Measurements from ENCODE around the gene ZFP92.
"Not testable (repeated sequence)": the region's sequence is repeated elsewhere in the genome, so short reads cannot be mapped to it uniquely, and the experiment has no call there.

The ZFP92 gene
- 1.3 to 17.5 (median 8.4) reads per million in 17 experiments for total RNA-seq

DNA sequence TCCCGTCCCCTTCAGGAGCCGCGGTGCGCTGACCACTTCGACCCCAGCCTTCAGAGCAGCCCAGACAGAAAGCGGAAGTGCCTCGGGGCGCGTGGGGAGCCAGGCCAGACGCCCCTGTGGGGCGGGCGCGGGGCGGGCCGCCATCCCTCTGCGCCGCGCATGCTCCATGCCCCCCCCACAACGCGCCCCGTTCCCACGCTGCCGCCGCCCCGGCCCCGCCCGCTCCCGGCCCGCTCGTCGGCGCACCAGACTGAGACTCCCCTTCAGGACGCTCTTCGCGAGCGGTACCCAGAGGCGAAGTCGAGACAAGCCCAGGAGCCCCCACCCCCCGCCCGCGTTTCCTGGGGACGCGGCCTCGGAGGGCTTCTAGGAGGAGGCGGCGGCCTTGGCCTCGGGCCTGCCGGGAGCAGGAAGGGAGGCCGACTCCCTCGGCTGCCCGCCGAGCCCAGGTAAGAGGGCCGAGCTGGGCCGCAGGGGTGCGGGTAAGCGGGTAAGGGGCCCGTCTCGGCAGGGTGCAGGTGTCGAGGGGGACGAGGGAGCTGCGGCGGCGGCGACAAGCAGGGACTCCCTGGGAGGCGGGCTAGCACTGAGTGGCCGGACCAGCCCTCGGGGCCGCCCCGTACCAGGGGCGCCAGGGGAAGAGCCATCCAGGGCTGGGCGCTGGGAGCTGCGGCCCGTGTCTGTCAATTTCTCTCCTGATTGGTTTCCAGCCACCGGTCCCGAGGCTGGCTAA, at the start of gene ZFP92:
Gene ZFP92, plus strand, starts transcription at position 218 of the 733 bp plus-strand sequence. CDS start 6,851 bp downstream, outside the sequence.
- DNase-seq: peak; percentile 56 to 88 (median 72)

GRCh38 chrX:153361781-153362397, 49.4 kb upstream of the ZFP92 start:
- no peak for DNase-seq

- no peak for DNase-seq
These were observed 45.6 kb upstream of the ZFP92 start for GRCh38 chrX:153365670-153366069.

DNA sequence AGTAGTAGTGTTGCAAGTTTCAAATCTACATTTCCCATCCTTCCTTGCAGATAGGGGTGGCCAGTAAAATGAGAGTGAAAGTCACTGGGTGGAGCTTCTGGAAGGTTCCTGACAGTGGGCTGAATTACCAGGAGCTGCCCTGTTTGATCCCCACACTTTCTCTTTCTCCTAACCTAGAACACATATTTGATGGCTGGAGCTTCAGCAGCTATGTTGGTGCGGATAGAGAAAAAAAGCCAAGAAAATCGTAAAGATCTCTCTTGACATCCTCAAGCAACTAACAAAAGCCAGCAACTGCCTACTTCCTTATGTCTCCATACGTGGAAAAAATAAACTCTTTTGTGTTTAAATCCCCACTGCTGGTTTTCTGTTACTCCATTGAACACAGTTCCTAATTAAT, 45.2 kb upstream of the ZFP92 start:
- no peak for DNase-seq

GRCh38 chrX:153366878-153367538, 44.3 kb upstream of the ZFP92 start:
- DNase-seq: no peak

GRCh38 chrX:153370293-153371055, 40.8 kb upstream of the ZFP92 start:
- no peak for DNase-seq

DNA sequence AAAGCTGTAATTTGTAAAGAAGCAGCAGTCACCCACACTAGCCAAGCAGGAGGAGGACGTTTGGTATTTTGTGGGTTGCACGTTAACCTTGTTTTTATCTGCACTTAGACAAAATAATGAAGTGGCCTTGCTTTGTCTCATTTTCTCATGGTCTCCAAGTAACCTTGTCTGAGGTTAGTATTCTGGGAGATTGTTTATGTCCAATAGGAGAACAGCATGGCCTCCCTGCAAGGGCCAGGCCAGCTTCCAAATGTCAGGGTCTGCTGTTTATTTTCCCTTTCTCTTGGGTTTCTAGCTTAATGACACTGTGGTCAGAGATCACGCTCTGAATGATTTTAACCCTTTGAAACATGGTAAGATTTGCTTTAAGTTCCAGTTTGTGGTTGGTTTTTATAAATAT, 40.0 kb upstream of the ZFP92 start:
- DNase-seq: no peak

DNA sequence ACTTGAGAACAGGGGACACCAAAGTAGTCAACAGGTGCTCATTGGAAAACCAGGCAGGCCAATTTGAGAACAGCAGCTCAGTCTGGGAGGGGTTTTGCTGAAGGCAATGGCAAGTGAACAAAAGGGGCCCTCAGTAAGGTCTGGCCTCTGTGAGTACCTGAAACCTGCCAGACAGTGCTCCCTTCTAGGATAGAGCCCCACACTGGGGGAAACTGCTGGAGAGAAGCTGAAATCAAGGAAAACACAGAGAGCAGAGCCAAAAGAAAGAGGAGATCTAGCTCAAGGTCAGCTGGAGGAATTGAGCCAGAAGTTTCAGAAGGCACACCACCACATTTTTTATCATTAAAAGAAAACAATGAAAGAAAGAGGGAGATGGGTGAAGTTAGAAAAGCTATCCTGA, 38.3 kb upstream of the ZFP92 start:
- DNase-seq: no peak

DNA sequence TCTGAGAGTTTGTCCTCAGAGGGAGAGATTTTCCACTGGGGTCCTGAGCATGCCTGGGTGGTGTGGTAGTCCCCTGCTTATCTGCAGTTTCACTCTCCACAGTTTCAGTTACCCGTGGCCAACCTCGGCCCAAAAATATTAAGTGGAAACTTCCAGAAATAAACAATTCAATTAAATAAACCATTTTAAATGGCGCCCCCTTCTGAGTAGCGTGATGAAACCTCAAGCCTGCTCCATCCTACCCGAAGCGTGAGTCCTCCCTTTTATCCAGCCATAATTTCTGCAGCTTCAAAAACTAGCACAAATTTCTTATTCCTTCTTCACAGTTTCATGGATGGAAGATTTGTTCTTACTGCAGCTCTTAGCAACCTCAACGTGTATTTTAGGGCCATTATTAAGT, 36.8 kb upstream of the ZFP92 start:
- DNase-seq: no peak

DNA sequence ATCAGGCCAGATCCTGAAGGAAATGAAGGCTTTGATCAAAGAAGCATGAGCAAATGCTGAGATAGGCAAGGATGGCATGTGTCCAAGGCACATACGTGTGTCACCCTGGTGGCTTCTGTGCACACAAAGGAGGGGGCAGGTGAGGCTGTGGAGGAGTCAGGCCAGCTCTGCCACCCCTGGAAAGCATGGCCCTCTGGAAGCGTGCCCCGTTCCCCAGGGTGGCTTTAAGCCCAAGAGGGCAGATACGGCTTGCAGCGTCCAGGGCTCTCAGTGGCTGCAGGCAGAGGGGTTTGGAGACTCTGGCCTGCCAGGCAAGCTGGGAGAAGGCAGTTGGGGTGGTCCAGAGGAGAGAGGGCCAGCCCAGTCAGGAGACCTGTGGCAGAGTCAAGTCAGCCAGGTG, 35.7 kb upstream of the ZFP92 start:
- no peak for DNase-seq

DNA sequence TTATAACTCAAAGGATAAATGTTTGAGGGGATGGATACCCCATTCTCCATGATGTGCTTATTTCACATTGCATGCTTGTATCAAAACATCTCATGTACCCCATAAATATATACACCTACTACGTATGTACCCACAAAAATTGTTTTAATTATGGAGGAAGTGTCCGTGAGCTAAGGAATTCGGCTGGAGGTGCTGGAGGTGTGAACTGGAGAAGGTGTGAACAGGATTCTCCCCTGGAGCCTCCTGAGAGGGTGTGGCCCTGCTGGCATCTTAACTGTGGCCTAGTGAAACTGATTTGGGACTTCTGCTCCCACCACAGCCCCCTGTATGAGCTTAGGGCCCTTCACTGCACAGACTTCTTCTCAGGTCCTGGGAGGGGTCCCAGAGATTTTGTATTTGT, 33.5 kb upstream of the ZFP92 start:
- no peak for DNase-seq

DNA sequence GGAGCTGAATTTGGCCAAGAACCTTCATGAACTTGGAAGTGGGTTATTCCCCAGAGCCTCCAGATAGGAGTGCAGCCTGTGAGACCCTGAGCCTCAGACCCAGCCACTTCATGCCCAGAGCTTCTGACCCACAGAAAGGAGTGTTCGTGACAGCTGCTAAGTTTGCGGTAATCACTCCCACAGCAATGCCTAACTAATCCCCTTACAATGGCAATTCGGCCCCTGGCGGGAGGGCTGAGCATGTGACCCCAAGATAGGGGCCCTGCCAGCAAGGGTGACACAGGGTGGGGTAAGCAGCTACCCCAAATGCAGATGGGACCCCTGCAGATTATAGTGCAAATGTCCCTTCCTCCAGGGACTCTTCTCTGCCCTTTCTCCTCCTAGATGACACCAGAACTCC, 32.7 kb upstream of the ZFP92 start:
- DNase-seq: no peak

- no peak for DNase-seq
These were observed 31.8 kb upstream of the ZFP92 start for GRCh38 chrX:153379508-153379907.

DNA sequence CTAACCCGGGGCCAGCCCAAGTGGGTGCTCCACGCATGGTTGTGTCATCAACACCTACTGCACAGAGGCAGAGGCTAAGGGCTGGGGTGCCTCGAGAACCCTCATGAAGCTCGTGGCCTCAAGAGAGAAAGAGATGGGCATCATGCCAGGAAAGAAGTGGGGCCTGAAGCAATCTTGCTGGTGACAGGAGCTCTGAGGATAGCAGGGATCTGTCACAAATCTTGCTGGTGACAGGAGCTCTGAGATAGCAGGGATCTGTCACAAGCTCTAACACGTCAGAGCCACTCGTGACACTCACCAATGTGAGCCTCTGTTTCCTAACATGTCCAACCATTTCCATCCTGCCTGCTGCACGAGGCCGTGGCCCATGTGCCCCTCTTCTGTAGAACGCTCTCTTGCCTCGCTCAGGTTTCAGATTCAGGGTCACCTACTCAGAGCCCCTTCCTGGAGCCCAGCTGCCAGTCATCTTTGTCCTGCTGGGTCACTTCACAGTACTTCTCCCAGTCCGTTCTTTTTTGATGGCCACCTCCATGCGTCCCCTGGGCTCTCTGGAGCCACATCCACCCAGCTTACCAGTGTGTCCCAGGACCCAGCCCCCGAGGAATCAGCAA, 31.2 kb upstream of the ZFP92 start:
- peak in 2 of 4 experiments; percentile 10 for DNase-seq

- DNase-seq: no peak
These were observed 30.6 kb upstream of the ZFP92 start for GRCh38 chrX:153380691-153381090.

DNA sequence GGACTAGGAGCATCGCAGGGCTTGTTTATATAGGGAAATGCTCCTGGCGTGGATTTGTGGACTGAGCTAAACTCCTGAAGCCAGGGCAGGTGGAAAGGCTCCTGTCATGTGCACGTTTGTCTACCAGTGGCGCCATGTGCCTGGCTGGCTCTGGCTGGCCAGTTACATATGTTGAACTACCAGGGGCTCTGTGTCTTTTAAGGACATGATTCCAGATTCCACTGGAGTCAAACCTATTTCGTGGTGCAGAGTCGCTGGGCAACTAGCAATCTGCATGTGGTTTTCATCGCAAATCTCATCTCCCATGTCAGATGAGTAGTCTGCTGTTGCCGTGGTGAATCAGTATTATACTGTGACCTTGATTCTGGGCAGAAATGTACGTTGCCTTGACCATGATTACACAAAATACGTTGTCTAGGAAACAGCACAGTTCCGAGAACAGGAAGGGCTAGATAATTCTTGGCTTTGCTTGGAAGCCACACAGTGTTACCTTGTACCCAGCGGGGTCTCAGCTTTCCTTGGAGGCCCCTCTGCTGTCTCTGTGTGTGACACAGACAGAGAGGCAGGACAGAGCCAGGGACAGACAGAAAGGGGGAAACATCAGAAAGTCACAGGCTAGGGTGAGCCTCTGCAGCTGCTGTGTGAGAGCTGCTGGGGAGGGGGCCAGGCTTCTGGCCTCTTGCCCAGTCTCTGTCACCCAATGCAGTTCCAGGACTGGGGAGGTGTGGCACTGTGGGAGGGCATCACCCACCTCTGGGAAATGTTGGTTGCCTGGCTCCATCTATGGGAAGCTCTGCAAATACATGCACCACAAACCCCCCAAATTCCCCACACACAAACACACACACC, 29.4 kb upstream of the ZFP92 start:
- peak in 1 of 4 experiments; percentile 19 for DNase-seq

- no peak for DNase-seq
These were observed 28.4 kb upstream of the ZFP92 start for GRCh38 chrX:153382563-153383482.

DNA sequence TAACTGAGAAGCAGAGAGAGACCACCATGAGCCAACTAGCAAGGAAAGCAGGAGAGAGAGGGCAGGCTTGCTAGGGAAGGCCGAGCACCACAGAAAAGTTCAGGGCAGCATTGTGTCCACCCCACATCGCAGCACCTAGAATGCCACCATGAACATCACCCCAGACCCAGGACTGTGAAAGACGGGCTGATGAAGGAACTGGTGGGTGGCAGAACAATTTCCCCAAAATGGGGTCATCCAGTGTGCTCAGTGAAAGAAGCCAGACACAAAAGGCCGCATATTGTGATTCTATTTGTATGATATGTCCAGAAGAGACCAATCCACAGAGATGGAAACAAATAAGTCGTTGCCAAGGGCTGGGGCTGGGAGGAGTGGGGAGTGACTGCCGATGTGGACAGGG, 26.9 kb upstream of the ZFP92 start:
- DNase-seq: no peak

DNA sequence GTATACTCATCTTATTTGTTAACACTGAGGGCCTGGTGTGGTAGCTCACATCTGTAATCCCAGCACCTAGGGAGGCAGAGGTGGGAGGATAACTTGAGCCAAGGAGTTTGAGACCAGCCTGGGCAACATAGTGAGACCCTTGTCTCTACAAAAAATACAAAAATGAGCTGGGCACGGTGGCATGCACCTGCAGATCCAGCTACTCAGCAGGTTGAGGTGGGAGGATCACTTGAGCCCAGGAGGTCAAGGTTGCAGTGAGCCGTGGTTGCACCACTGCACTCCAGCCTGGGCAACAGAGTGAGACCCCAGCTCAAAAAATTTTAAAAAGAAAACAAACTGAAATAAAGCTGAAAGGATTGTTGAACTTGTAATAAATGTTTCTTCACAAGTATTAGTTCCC, 26.3 kb upstream of the ZFP92 start:
- DNase-seq: not testable (repeated sequence)

DNA sequence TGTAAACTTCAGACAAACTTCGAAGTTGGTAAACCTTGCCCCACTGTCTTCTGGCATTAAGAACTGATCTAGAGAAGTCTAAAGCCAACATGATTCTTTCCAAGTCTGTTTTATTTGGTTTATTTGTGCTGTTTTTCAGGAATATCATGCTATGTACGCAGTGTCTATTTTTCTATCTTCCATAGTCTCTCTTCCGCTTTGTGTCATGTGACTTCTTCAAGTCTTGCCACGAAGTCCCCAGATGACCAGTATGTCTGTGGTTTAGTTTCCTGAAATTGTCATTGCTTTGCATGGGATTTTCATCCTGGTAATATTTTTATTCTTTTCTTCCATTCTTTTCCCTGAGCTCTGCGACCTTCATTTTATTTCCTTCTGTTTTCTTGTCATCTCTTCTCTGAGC, 25.2 kb upstream of the ZFP92 start:
- peak in 2 of 4 experiments; percentile 5 to 22 for DNase-seq
